Islet of Langerhans (tissue), 1 donor: ENCODE measurements around the gene PSME1.

Experiments used
- FAIRE-seq: peaks from one replicate; lab custom pipeline; 2011; peaks lifted over from hg19 to GRCh38; lab: Jason Lieb, UNC

Gene PSME1

DNA sequence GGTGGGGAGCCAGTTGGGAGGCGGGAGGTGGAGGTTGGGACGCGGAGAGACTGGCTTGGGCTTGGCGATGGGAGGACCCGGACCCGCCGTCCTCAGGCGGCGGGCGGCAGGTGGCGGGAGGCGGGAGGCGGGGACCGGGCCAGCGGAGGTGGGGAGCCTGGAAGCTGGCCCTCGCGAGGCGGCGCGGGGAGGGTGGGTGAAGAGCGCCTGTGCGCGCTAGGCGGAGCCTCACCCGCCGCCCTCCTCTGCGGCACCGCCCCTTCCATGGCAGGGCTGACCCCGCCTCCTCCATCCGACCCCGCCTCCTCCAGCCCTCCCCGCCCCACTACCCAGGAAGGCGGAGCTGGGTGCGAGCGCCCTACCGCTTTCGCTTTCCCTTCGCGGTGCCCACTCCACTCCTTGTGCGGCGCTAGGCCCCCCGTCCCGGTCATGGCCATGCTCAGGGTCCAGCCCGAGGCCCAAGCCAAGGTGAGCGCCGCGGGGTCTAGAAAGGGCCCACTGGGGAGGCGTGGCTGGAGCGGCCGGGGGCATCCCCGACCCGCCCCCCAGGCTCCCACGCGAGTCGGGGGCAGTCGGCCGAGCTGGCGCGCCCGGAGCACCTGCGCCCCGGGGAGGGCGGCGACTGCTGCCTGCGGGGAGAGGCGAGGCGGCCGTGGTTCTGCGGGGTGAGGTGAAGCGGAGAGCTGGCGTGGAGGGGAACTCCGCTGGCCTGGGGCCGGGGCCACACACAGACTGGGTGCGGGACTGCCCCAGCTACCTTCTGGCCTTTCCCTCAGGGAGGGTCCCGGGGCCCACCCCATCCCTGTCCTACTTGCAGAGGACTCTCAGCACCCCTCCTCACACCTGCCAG lies at the start of gene PSME1:
TSS of gene PSME1 (plus strand) at position 361 of the 850 bp plus-strand sequence. CDS start at position 430, 69 bp downstream.
- FAIRE-seq = no peak

DNA sequence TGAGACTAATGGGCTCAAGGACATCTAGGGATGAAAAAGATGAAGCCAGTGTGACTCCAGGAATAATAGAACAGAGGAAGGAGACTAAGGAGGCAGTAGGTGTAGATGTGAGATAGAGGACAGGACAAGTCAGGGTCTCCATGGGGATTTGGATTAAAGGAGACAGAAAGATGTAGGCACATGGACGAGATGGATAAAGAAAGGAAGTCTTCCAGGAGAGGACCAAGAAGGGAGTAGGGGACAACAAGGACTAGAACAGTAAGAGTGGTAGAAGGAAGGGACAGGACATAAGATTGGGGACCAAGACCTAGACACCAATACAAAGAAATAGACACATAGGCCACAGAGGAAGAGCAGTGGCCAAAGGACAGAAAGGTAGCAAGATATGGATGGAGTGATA lies 49.0 kb upstream of the PSME1 start:
- no peak for FAIRE-seq

DNA sequence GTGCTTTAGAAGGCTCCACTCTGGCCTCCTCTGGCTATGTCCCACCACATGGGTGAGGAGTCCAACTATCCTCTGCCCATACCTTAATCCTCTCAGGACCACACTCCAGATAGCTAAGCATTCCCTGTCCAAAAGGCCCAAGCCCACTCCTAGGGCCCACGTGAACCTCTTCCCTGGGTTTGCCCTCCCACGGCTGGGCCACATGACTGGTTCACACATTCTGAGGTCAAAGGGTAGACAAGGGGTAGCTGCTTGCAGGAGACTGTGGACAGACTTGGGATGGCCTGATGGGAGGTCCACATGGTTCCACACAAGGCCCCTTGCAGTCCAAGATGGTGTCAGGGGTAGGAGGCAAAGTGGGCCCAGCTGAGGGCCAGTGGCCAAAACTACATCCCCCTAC lies 47.9 kb upstream of the PSME1 start:
- FAIRE-seq = no peak

DNA sequence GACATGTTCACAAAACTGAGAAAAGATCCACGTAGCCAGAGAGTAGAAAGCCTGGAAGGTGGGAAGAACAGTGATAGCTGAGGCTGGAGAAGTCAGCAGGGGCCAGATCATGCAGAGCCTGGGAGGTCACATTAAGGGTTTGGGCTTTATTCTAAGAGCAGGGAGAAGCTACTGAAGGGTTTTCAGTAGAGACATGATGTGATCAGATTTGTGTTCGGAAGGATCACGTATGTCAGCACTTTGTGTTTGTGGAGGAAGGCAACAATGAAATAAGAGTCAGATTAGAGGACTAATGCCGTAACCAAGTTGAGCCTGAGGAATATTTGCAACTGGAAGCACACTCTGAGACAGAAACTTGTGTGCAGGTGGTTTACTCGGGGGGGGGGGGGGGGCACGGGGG lies 46.1 kb upstream of the PSME1 start:
- no peak for FAIRE-seq

DNA sequence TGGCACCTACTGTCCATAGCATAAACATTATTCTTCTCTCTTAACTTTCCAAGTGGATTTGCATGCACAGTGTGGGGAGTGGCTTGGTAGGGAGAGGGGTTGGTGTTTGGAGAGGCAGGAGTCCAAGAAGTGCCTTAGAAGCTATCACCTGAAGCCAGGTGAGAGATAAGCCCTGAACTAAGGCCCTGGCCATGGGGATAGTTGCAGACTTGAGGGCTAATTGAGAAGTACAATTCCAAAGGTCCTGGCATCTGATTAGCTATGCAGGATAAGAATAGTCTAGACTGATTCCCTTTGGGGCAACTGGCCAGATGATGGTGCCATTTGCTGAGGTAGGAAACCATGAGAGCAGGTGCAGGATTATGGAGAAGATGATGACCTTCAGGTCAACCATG lies 43.9 kb upstream of the PSME1 start:
- FAIRE-seq = no peak

DNA sequence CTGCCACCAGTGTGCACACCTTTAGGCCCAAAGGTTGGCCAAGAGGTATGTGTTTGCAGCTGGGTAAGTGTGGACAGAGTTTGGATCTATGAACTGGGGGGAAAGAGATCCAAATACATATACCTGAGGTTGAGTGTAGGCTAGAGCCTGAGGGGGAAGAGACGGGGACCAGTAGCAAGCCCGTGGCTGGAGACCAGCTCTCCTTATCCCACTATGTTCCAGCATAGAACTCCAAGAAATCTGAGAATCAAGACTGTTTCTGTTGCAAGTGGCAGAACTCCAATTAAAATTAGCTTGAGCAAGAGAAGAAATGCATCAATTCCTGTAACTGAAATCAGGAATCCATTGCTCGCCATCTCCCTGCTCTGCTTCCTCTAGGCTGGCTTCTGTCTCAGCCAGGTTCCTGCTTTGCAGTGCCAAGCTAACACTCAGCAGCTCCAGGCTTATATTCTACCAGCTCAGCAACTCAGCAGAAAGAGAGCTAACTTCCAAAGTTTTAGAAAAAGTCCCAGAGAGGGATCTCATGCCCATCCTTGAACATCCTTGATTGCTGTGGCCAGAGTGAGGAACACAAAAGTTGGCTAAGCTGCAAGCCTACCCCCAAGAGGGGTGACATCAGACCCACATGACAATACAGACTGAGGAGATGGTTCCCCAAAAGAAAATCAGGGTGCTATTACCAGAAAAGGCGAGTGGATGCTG lies 43.3 kb upstream of the PSME1 start:
- no peak for FAIRE-seq

DNA sequence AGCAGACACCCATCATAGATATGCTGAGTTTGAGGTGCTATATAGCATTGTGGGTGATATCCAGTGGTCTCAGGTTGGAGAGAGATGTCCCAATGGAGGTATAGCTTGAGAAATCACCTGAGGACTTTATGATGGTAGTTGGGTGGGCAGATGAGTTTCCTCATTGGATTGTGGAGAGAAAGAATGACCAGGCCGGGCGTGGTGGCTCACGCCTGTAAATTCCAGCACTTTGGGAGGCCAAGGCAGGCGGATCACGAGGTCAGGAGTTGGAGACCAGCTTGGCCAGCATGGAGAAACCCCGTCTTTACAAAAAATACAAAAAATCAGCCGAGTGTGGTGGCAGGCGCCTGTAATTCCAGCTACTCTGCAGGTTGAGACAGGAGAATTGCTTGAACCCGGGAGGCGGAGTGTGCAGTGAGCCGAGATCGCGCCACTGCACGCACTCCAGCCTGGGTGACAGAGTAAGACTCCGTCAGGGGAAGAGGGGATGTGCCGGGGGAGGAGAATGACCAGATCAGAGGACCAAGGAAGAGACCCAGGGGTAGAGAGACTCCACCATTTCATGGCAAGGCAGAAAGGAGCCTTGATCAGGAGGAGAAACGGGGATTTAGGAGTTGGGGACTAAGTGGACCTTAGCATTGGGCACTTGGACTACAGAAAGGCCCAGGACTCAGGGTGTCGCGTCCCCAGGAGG lies 42.6 kb upstream of the PSME1 start:
- no peak for FAIRE-seq

DNA sequence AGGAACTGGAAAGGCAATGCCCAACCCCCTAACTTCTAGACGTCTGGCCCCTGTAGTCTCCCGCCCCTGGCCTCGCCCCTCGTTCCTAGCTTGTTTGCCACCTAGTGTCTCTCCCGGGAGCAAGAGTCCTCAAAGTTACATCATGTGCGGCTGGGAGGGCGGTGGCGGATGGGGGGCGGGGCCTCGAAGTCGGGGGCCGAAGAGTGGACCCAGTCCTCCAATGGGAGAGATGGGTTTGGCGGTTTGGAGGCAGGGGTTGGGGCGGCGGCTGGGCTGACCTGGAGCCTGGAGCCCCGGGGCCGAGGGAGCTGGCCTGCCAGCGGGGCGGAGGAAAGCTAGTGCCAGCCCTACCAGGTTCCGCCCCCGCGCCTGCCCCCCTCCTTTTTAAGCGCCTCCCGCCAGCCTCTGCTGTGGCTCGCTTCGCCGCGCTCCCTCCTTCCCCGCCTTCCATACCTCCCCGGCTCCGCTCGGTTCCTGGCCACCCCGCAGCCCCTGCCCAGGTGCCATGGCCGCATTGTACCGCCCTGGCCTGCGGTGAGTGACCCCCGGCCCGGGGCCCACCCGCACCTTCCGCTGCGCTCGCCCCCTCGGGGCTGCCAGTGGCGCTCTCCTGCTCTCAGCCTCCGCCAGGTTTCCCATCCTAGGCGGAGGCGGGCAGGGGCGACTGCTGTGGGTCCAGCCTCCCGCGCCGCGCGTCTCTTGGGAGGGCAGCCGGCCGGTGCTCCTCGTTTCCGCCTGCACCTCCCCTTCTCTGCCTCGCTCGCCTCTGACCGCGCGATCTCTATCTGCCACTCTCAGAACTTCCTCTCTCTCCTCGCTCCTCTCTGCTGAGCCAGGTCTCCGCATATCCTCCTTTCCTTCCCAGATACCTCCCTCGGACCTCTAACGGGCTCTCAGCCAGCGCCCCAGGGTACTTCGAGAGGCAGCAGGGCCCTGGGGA lies 41.8 kb upstream of the PSME1 start, which contains the start of gene PCK2:
TSS of gene PCK2 (plus strand) at position 411 of the 940 bp plus-strand sequence. CDS start at position 506, 95 bp downstream.
- no peak for FAIRE-seq

DNA sequence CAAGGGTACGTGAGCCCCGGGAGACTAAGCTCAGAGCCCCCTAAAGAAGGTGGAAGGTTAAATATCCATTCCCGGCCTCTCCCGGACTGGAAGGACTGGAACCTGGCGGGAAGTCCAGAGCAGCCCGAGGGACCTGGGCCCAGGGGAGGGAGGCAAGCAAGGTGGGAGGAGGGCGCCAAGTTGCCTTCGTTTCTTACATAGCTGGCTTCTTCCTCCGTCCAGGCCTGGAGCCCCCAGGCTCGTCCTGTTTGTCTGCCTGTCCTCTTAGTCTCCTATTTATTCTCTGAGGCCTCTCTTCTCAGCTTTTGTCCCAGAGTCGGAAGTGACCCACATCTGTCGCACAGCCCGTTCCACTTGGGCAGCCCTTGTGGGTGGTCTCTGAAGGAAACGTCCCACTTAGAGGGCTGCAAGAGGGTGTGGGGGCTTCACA lies 41.1 kb upstream of the PSME1 start:
- FAIRE-seq = no peak

DNA sequence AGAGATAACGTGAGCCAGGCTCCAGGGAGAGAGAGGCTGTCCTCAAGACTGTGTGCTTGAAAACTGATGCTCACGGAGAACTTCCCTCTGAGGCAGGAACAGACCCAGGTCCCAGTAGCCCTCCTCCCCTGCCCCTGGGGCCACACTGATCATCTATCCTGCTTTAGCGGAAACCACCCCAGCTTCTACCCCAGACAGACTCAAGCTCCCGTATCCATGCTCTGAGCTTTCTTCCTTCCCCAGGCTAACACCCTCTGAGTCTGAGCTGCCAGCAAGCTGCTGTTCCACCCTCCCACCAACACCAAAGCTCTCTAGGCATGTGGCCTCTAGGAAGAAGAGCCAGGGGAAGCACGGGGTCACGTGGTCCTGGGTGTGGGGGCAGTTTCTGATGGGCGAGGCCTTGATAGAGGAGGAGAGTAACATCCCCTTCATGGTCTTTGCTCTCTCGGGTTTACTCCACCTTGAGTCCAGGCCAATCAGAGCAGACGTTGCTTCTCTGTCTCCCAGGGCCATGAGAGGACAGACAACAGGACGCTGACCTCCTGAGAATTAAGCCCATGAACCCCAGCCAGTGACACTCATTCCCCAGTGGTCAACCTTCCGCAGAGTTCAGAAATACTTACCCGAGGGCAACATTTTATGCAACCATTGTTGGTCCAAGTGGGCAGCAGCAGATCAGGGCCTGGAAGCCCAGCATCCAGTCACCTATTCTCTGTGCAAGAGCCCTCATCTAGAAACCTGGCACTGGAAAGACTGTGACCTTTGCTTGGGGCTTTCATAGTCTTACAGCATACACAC lies 40.5 kb upstream of the PSME1 start:
- FAIRE-seq = no peak

DNA sequence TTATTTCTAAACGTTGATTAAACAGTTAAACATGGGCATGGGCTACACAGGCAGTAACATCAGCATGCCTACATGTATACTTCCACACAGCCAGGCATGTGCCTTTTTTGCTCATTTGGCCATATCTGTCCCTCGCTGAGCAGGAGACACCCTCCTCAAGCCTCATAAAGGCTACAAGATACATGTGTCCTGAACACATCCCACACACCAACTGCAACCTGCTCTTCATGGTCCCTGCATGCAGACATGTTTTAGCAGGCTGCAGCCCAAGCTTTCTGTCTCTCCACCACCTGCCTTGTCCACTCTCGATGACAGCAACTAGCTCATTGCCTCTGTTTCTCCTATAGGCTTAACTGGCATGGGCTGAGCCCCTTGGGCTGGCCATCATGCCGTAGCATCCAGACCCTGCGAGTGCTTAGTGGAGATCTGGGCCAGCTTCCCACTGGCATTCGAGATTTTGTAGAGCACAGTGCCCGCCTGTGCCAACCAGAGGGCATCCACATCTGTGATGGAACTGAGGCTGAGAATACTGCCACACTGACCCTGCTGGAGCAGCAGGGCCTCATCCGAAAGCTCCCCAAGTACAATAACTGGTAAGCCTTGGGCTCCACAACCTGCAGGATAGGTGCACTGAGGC lies 39.3 kb upstream of the PSME1 start:
- no peak for FAIRE-seq

DNA sequence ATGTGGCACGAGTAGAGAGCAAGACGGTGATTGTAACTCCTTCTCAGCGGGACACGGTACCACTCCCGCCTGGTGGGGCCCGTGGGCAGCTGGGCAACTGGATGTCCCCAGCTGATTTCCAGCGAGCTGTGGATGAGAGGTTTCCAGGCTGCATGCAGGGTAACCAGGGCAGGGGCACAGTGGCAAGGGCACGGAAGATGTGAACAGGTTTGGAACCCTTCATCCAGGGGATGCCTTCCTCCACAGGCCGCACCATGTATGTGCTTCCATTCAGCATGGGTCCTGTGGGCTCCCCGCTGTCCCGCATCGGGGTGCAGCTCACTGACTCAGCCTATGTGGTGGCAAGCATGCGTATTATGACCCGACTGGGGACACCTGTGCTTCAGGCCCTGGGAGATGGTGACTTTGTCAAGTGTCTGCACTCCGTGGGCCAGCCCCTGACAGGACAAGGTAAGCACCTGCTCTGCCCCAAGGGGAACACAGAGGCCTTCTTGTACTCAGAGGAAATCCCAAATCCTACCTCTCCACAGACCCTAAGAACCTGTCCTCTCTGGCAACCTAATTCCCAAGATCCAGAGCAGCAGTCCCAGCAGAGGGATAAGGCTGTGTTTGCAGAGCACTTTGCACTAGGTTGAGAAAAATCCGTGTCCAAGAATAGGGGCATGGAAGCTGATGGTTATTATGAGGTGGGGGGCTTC lies 37.6 kb upstream of the PSME1 start:
- FAIRE-seq = no peak

DNA sequence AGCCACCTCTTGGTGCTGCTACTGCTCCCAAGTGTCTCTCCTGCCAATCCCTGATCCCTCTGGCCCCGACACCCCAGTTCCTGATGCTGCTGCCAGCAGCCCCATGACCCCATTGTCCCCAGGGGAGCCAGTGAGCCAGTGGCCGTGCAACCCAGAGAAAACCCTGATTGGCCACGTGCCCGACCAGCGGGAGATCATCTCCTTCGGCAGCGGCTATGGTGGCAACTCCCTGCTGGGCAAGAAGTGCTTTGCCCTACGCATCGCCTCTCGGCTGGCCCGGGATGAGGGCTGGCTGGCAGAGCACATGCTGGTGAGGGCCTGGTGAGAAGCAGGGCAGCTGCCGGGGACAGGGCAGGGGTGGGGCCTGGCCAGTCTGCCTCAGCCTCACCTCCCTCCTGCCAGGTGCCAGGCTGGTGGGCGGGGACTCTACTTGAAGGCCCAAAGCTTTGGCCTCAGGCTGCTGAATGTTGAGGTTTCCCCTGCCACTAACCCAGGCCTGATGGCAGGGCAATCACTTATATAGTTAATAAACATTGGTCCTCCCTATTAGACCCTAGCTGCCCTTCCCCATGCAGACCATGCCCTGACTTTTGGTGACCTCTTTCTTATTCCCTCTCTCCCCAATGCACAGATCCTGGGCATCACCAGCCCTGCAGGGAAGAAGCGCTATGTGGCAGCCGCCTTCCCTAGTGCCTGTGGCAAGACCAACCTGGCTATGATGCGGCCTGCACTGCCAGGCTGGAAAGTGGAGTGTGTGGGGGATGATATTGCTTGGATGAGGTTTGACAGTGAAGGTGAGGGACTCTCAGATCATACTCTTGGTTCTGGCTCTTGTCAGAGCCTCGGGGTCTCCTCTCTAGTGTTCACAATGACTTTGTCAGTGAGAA lies 36.8 kb upstream of the PSME1 start:
- no peak for FAIRE-seq

DNA sequence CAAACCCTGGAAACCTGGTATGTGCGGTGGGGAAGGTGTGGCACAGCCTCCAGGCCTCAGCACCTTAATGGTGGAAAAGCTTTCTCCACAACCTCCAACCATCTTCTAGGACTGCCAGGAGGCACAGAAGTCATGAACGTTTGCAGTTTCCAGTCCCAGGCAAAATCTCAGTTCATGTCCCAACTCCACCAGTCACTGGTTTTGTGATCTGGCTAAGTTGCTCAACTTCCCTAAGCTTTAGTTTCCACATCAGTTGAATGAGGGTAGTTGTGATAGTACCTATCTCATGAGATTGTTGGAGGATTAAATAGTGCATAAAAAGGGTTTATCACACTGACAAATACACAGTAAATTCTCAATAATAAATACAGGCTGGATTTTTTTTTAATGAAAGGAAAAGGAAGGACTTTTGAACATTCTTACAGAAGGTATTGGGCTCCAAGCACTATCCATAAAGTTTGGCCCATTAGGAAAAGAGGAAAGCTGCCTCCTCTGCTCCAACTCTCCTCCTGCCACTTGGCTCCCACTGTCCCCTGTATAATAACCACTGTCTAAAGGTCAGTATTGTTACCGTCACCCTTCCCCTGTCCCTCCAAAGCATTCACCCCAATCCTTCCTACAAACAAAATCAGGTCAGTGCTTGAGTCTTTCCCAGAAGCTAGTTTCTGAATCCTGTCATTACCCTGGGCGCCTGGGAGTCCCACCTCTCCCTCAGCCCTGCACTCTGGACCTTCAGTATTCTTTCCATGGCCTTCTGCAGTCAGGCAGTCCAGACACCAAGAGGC lies 35.6 kb upstream of the PSME1 start:
- FAIRE-seq = no peak

DNA sequence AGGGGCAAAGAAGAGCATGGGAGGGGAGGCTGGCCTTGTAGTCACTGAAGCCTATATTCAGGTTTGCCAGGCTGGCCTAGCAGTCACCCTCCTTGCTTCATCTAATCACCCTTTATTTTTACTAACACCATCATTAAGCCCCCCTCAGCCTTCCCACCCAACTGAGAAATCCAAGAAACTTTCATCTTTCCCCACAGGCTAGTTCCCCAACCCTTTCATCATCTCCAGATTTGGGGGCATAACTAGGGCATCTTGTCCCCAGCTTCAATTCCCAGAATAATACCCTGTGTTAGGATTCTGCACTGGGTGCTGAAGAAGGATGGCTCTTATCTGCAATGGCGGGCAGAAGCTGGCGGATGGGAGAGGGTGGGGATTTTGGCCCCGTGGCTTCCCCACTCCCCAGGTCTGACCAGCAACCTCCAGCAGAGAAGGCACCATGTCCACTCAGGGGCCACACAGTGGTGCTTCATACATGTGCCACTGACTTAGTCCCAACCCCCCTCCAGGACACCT lies 35.0 kb upstream of the PSME1 start:
- FAIRE-seq = no peak

DNA sequence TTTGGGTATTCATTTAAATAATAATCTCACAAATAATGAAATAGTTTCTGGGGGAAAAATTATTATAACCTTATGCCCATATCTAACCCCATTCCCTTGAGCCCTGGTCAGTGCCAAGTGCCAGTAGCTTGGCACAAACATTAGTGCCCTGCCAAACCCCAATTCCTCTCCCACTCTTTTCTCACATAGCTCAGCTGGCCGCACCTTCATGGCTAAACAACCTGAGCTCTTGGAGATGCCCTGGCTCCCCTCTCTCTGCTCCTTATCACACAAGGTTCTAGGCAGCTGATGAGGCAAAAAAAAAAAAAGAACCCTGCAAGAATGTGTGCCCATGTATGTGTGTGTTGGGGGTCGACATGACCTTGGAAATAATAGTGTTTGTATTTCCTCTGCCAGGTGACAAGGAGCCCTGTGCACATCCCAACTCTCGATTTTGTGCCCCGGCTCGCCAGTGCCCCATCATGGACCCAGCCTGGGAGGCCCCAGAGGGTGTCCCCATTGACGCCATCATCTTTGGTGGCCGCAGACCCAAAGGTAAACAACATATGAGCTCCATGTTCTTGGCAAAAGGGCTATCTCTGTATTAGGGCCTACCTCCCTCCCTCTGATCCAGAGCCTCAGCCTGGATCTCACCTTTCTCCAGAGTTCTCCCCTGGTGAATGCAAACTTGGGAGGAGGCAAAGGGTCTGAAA lies 33.5 kb upstream of the PSME1 start:
- no peak for FAIRE-seq

DNA sequence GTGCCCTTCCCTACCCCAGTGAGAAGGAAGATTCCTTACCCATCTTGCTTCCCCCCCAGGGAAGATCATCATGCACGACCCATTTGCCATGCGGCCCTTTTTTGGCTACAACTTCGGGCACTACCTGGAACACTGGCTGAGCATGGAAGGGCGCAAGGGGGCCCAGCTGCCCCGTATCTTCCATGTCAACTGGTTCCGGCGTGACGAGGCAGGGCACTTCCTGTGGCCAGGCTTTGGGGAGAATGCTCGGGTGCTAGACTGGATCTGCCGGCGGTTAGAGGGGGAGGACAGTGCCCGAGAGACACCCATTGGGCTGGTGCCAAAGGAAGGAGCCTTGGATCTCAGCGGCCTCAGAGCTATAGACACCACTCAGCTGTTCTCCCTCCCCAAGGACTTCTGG lies 32.5 kb upstream of the PSME1 start:
- no peak for FAIRE-seq
